ENCODE results near the gene ADRA2C.

DNA sequence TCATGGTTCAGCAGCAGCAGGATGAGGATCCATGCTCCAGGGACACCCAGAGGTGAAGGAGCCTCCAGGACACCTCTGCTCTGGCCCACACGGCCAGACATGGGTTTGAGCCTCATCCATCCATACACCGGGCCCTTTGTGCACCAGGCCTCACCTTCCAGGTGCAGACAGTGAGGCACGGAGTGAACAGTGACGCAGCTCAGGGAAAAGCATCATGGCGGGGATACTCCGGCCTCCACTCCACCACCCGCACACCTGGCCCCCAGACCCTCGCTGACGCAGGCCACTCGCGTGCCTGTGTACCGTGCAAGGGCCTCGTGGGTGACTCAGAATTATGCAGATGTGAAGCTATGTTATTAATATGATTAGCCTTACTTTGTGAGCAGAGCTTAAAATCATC lies 33.3 kb downstream of the ADRA2C start:
- TF ChIP-seq, protein P1, sequence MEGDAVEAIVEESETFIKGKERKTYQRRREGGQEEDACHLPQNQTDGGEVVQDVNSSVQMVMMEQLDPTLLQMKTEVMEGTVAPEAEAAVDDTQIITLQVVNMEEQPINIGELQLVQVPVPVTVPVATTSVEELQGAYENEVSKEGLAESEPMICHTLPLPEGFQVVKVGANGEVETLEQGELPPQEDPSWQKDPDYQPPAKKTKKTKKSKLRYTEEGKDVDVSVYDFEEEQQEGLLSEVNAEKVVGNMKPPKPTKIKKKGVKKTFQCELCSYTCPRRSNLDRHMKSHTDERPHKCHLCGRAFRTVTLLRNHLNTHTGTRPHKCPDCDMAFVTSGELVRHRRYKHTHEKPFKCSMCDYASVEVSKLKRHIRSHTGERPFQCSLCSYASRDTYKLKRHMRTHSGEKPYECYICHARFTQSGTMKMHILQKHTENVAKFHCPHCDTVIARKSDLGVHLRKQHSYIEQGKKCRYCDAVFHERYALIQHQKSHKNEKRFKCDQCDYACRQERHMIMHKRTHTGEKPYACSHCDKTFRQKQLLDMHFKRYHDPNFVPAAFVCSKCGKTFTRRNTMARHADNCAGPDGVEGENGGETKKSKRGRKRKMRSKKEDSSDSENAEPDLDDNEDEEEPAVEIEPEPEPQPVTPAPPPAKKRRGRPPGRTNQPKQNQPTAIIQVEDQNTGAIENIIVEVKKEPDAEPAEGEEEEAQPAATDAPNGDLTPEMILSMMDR (IDR thresholded peaks at IDR 0.05) = no peak
- TF ChIP-seq POLR2A (IDR thresholded peaks at IDR 0.05) = no peak

All from right lobe of liver (tissue), 4 donors.